Mucosa of stomach (tissue), 1 donor: ENCODE data around the gene STX18.
"Not testable (repeated sequence)": the region's sequence is repeated elsewhere in the genome, so short reads cannot be mapped to it uniquely, and the experiment has no call there.

Experiments
- H3K27me3 ChIP-seq: one replicate; pipeline ENCODE4 v1.7.0; 2013; ENCODE audit warnings: mild to moderate bottlenecking, low read length; ENCODE audit not compliant: control insufficient read depth, insufficient read depth
- H3K36me3 ChIP-seq: one replicate; pipeline ENCODE4 v1.7.0; 2013; ENCODE audit warnings: low read length; ENCODE audit not compliant: control insufficient read depth, insufficient read depth
- H3K4me1 ChIP-seq: one replicate; pipeline ENCODE4 v1.7.0; 2013; ENCODE audit warnings: mild to moderate bottlenecking, low read length; ENCODE audit not compliant: control insufficient read depth, insufficient read depth
- H3K4me3 ChIP-seq: one replicate; pipeline ENCODE4 v1.7.0; 2013; ENCODE audit warnings: low read length
- H3K9ac ChIP-seq: one replicate; pipeline ENCODE4 v1.7.0; 2013; ENCODE audit warnings: mild to moderate bottlenecking, low read length, moderate library complexity
- H3K9me3 ChIP-seq: one replicate; pipeline ENCODE4 v1.7.0; 2013; ENCODE audit warnings: mild to moderate bottlenecking, low read length, moderate library complexity; ENCODE audit not compliant: control insufficient read depth
- donor health status: Pancreatic carcinoma.

STX18 gene

GRCh38 chr4:4427121-4427870 lies 114.6 kb downstream of the STX18 start:
- H3K36me3 ChIP-seq: peaks cover 5% of the 10 kb centered on the region
- no peak overlapping the region for H3K9ac ChIP-seq
- no peaks in the 10 kb centered on the region for H3K27me3 ChIP-seq
- no peaks in the 10 kb centered on the region for H3K4me1 ChIP-seq
- H3K4me3 ChIP-seq: no peak overlapping the region
- H3K9me3 ChIP-seq: no peaks in the 10 kb centered on the region

- no peaks in the 10 kb centered on the region for H3K4me1 ChIP-seq
- no peaks in the 10 kb centered on the region for H3K27me3 ChIP-seq
- peaks cover 5% of the 10 kb centered on the region for H3K36me3 ChIP-seq
- no peak overlapping the region for H3K9ac ChIP-seq
- no peaks in the 10 kb centered on the region for H3K9me3 ChIP-seq
- H3K4me3 ChIP-seq: no peak overlapping the region
These were observed 115.2 kb downstream of the STX18 start for GRCh38 chr4:4426511-4427120.

GRCh38 chr4:4425696-4426095 lies 116.2 kb downstream of the STX18 start:
- Histone ChIP-seq H3K9me3 (no peaks in the 10 kb centered on the region), H3K4me1 (no peaks in the 10 kb centered on the region), H3K4me3 (no peak overlapping the region), H3K9ac (no peak overlapping the region), H3K36me3 (peaks cover 5% of the 10 kb centered on the region), H3K27me3 (no peaks in the 10 kb centered on the region)

GRCh38 chr4:4425119-4425690 lies 116.6 kb downstream of the STX18 start:
- no peak overlapping the region for H3K9ac ChIP-seq
- H3K4me3 ChIP-seq: no peak overlapping the region
- no peaks in the 10 kb centered on the region for H3K9me3 ChIP-seq
- no peaks in the 10 kb centered on the region for H3K4me1 ChIP-seq
- H3K27me3 ChIP-seq: no peaks in the 10 kb centered on the region
- peaks cover 5% of the 10 kb centered on the region for H3K36me3 ChIP-seq

GRCh38 chr4:4424499-4425115 lies 117.2 kb downstream of the STX18 start:
- no peak overlapping the region for H3K9ac ChIP-seq

GRCh38 chr4:4423706-4424498 lies 117.9 kb downstream of the STX18 start:
- Histone ChIP-seq H3K4me3 (no peak overlapping the region), H3K4me1 (no peaks in the 10 kb centered on the region), H3K36me3 (peaks cover 5% of the 10 kb centered on the region)

More at GRCh38 chr4:4424499-4425115, 117.2 kb downstream of the STX18 start:
- Histone ChIP-seq H3K4me3 (no peak overlapping the region), H3K4me1 (no peaks in the 10 kb centered on the region), H3K36me3 (peaks cover 5% of the 10 kb centered on the region), H3K27me3 (no peaks in the 10 kb centered on the region), H3K9me3 (no peaks in the 10 kb centered on the region)

GRCh38 chr4:4422856-4423499 lies 118.9 kb downstream of the STX18 start:
- H3K9ac ChIP-seq: no peak overlapping the region
- H3K27me3 ChIP-seq: no peaks in the 10 kb centered on the region
- H3K4me3 ChIP-seq: no peak overlapping the region
- peaks cover 3% of the 10 kb centered on the region for H3K36me3 ChIP-seq
- no peaks in the 10 kb centered on the region for H3K4me1 ChIP-seq
- H3K9me3 ChIP-seq: no peaks in the 10 kb centered on the region

More at GRCh38 chr4:4423706-4424498, 117.9 kb downstream of the STX18 start:
- H3K9me3 ChIP-seq: no peaks in the 10 kb centered on the region
- H3K27me3 ChIP-seq: no peaks in the 10 kb centered on the region
- H3K9ac ChIP-seq: no peak overlapping the region

GRCh38 chr4:4422117-4422516 lies 119.7 kb downstream of the STX18 start:
- H3K4me1 ChIP-seq, H3K9ac ChIP-seq, H3K4me3 ChIP-seq, H3K27me3 ChIP-seq, H3K36me3 ChIP-seq, H3K9me3 ChIP-seq: not testable (repeated sequence)

GRCh38 chr4:4421356-4421755 lies 120.5 kb downstream of the STX18 start:
- no peaks in the 10 kb centered on the region for H3K4me1 ChIP-seq
- H3K4me3 ChIP-seq: no peak overlapping the region
- no peak overlapping the region for H3K9ac ChIP-seq
- H3K36me3 ChIP-seq: no peaks in the 10 kb centered on the region
- H3K9me3 ChIP-seq: no peaks in the 10 kb centered on the region
- no peaks in the 10 kb centered on the region for H3K27me3 ChIP-seq

- Histone ChIP-seq H3K4me1 (no peaks in the 10 kb centered on the region), H3K36me3 (no peaks in the 10 kb centered on the region), H3K9me3 (no peaks in the 10 kb centered on the region), H3K9ac (no peak overlapping the region), H3K27me3 (no peaks in the 10 kb centered on the region), H3K4me3 (no peak overlapping the region)
These were observed 121.4 kb downstream of the STX18 start for GRCh38 chr4:4420421-4420820.

- Histone ChIP-seq H3K27me3 (no peaks in the 10 kb centered on the region), H3K4me3 (no peak overlapping the region), H3K9me3 (no peaks in the 10 kb centered on the region), H3K4me1 (no peaks in the 10 kb centered on the region), H3K9ac (no peak overlapping the region), H3K36me3 (no peaks in the 10 kb centered on the region)
These were observed 122.0 kb downstream of the STX18 start for GRCh38 chr4:4419896-4420295.
